HUES64 (cell line): ENCODE measurements around the gene EBF3.

ENCODE experiments used
- H3K27ac ChIP-seq: 2 replicates; pipeline ENCODE4 v1.7.0; 2013; ENCODE audit warnings: low read depth, low read length, inconsistent platforms
- H3K27me3 ChIP-seq: 2 replicates; pipeline ENCODE4 v1.6.1; 2013; ENCODE audit warnings: mild to moderate bottlenecking, low read length; ENCODE audit not compliant: insufficient read depth
- H3K36me3 ChIP-seq: 2 replicates; pipeline ENCODE4 v1.6.1; 2013; ENCODE audit warnings: mild to moderate bottlenecking, low read length; ENCODE audit not compliant: insufficient read depth
- H3K4me1 ChIP-seq: 2 replicates; pipeline ENCODE4 v1.6.1; 2013; ENCODE audit warnings: mild to moderate bottlenecking, low read length, moderate library complexity; ENCODE audit not compliant: insufficient read depth
- H3K4me3 ChIP-seq: 2 replicates; pipeline ENCODE4 v1.5.1; 2013; ENCODE audit warnings: mild to moderate bottlenecking, low read length, moderate library complexity
- H3K9ac ChIP-seq: 2 replicates; pipeline ENCODE4 v1.6.1; 2013; ENCODE audit warnings: mild to moderate bottlenecking, low read depth, low read length
- H3K9me3 ChIP-seq: 2 replicates; pipeline ENCODE4 v1.6.1; 2013; ENCODE audit warnings: low read depth, low read length; ENCODE audit not compliant: insufficient read depth
- WGBS: fragments of 150-250, 120-280 bp; methylation state at CpG from one replicate; pipeline ENCODE4 v1.1.7; 2013; ENCODE audit warnings: missing lambda C conversion rate; 5-methylcytosine and 5-hydroxymethylcytosine counted together

EBF3 gene

GRCh38 chr10:129964611-129965424 lies 744 bp upstream of the EBF3 start:
- Histone ChIP-seq H3K4me3 (peak overlapping the region; percentile 44), H3K27me3 (peaks cover 98% of the 10 kb centered on the region)

GRCh38 chr10:129962872-129963640 lies 1.0 kb downstream of the EBF3 start:
- H3K9me3 ChIP-seq = no peaks in the 10 kb centered on the region
- WGBS = under 1% methylated on average over 73 of the region's 79 CpGs
- H3K36me3 ChIP-seq = no peaks in the 10 kb centered on the region
- peak overlapping the region; percentile 52 for H3K4me3 ChIP-seq
- H3K27me3 ChIP-seq = peaks cover 98% of the 10 kb centered on the region
- H3K27ac ChIP-seq = no peak overlapping the region
- peaks cover 35% of the 10 kb centered on the region for H3K4me1 ChIP-seq
- H3K9ac ChIP-seq = peak overlapping the region; percentile 38; the same call in 1 of the 2 replicates

More at GRCh38 chr10:129964611-129965424, 744 bp upstream of the EBF3 start:
- Histone ChIP-seq H3K4me1 (peaks cover 32% of the 10 kb centered on the region), H3K27ac (no peak overlapping the region), H3K9ac (no peak overlapping the region), H3K36me3 (no peaks in the 10 kb centered on the region), H3K9me3 (no peaks in the 10 kb centered on the region)
- WGBS = under 1% methylated on average over 82 of the region's 82 CpGs

DNA sequence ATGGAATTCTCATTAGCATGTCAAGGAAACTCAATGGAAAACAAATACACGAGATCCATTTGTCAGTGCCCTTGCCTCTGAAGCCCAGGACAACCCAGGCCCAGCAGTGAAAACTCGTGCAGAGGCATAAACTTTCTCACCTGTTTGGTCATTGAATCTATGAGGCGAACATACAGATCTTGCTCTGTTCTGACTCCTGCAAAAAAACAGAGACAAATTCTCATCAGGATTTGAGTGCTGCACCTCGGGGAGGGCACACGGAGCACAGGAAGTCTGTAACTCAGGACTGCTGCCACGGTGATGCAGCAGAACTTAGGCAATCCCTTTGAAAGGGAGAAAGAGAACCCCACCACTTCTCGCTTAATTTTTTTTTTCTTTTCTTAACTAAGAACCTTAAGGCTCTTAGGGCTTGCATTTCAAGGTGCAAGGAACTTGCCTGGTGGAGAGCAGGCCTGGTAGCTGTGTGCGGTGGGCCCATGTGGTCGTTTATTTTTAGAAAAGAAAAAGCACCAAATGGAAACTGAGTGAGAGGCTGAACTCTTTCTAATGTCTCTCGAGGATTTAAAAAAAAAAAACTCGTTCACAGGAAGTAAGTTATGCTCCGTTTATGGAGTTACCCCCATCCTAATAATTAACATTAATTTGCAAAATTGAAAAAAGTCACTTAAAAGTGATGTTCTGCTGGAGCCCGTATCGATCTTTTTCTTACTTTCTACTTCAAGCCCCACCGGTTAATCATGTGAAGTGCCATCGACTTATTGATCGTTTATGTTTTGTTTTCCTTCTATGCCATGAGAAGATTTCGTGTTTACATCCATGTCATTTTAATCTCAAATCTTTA lies 1.8 kb downstream of the EBF3 start:
- 2% methylated on average over 17 of the region's 18 CpGs for WGBS
- H3K27ac ChIP-seq = no peak overlapping the region
- H3K36me3 ChIP-seq = no peaks in the 10 kb centered on the region
- no peaks in the 10 kb centered on the region for H3K9me3 ChIP-seq
- no peak overlapping the region for H3K9ac ChIP-seq
- H3K4me3 ChIP-seq = peak overlapping the region; percentile 52
- H3K4me1 ChIP-seq = peaks cover 43% of the 10 kb centered on the region
- H3K27me3 ChIP-seq = peaks cover 98% of the 10 kb centered on the region

DNA sequence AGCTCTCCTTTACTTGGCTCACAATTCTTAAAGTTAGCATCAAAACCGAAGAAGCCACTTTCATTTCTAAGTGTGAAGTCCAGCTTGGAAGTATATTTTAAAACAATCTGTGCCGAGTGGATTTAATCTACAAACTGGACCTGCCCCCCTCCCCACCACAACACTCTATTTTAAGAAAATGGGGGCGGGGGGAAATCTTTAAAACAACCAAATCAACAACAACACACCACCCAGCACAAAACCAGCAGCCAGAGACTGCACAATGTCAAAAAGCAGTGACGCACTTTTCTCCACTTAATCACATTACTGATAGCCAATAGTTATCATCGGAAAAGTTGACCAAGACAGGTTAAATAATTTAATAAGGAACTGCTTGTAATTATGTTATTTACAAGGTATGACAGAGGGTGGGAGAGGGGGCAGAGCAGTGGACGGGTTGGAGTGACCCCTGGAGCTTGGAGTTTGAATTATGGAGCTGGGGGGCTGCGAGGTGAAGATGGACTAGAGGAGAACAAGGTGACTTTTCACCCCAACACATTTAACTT lies 2.8 kb downstream of the EBF3 start:
- 7% methylated on average over 6 of the region's 7 CpGs for WGBS
- Histone ChIP-seq H3K27me3 (peaks cover 98% of the 10 kb centered on the region), H3K27ac (no peak overlapping the region), H3K9ac (no peak overlapping the region), H3K4me3 (no peak overlapping the region), H3K36me3 (no peaks in the 10 kb centered on the region), H3K9me3 (no peaks in the 10 kb centered on the region), H3K4me1 (peaks cover 51% of the 10 kb centered on the region)

GRCh38 chr10:129960481-129961156 lies 3.5 kb downstream of the EBF3 start:
- Histone ChIP-seq H3K9ac (no peak overlapping the region), H3K27ac (no peak overlapping the region), H3K9me3 (no peaks in the 10 kb centered on the region), H3K36me3 (no peaks in the 10 kb centered on the region), H3K4me3 (0 out of 2 replicates have a peak overlapping the region, but pooled peaks have one; percentile 46), H3K27me3 (peaks cover 98% of the 10 kb centered on the region), H3K4me1 (peaks cover 57% of the 10 kb centered on the region)
- 2% methylated on average over 11 of the region's 14 CpGs for WGBS

- Histone ChIP-seq H3K27ac (no peak overlapping the region), H3K9me3 (no peaks in the 10 kb centered on the region), H3K9ac (no peak overlapping the region), H3K36me3 (no peaks in the 10 kb centered on the region), H3K4me3 (peak overlapping the region; percentile 46), H3K27me3 (peaks cover 98% of the 10 kb centered on the region), H3K4me1 (peaks cover 62% of the 10 kb centered on the region)
- WGBS = under 1% methylated on average over 82 of the region's 83 CpGs
Observed at GRCh38 chr10:129959544-129960480, 4.3 kb downstream of the EBF3 start.

DNA sequence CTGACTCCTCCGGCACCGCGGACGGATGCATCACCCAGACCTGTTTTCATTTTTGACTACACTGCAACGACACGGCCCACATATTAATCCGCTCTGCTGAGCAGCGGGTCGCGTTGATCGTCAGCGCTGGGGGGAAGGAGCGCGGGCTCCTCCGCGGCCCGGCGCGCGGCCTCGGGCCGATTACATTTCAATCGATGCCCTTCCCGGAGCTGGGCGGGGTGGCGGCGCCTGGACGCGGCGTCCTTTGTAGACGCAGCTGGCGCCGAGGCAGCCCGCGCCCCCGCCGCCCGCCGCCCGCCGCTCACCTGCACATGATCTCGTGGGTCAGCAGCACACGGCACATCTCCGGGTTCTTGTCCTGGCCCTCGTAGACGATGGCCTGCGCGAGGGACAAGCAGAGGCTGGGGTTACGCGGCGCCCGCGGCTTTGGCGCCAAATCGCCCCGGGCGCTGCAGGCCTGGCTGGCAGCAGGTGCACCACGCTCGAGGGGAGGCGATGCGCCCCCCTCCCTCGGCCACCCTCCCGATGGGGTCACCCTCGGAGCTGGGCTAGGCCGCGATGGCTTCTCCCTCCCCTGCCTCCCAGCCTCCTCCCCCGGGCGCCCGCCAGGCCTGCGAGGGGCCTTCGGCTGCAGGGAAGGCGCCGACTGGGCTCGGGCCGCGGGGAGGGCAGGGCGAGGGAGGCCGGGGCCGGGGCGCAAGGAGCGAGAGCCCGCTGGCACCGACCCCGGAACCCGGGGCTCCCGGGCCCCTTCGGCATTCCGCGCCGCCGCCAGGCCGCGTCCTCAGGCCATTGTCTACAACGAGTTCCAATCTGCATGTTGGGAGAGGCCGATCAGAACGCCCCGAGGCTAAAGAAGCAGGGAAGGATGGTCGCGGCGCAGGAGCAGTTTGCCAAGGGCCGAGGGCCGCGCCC lies 5.2 kb downstream of the EBF3 start:
- H3K9ac ChIP-seq = peak overlapping the region; percentile 40; the same call in 1 of the 2 replicates
- WGBS = under 1% methylated on average over 103 of the region's 103 CpGs
- H3K27me3 ChIP-seq = peaks cover 100% of the 10 kb centered on the region
- no peaks in the 10 kb centered on the region for H3K9me3 ChIP-seq
- H3K4me3 ChIP-seq = peak overlapping the region; percentile 46
- no peak overlapping the region for H3K27ac ChIP-seq
- peaks cover 62% of the 10 kb centered on the region for H3K4me1 ChIP-seq
- H3K36me3 ChIP-seq = no peaks in the 10 kb centered on the region

DNA sequence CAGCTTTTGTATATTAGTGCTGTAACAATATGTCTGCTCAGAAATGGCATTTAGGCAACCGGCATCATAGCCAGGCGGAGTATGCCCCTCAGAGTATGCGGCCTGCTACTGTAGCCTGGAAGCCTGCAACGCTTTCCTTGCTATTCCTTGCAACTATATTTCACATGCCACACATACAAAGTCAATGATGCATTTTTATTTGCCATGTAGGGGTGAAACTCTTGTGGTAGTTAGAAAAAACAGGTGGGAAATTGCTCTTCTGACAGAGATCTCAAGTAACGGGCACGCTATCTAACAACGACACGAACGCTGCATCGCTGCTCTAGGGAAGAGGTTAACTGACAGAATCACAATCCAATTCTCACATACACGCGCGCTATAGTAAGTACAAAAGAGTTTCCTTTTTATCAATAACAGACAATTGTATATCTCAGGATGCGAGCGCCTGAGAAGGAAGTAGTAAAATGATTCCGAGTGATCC lies 5.9 kb downstream of the EBF3 start:
- Histone ChIP-seq H3K36me3 (no peaks in the 10 kb centered on the region), H3K9me3 (no peaks in the 10 kb centered on the region), H3K9ac (no peak overlapping the region), H3K27ac (no peak overlapping the region), H3K4me3 (peak overlapping the region; percentile 46), H3K27me3 (peaks cover 99% of the 10 kb centered on the region), H3K4me1 (peaks cover 62% of the 10 kb centered on the region)
- WGBS = 5% methylated on average over 13 of the region's 16 CpGs
